ENCODE measurements around the gene GPR158.
"Not testable (repeated sequence)": the region's sequence is repeated elsewhere in the genome, so short reads cannot be mapped to it uniquely, and the experiment has no call there.

GPR158 gene

DNA sequence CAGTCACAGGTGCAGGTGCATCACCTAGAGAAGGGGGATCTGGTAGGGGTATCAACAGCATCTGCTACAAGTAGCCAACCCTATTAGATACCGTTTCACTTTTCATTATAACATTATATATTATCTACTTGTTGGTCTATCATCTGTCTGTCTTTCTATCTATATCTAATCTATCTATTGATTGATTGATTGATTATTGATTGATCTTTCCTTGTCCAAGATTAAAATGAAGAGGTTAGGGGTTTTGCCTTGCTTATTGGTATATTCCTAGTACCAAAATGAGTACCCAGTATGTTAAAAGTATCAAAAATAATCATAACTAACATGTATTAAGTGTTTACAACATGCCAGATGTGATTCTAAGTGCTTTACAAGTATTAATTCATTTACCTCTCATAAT, 121.5 kb downstream of the GPR158 start:
- DNase-seq (ENCODE audit: low read depth, low spot score) = no peak
- no peak overlapping the region for H3K27ac ChIP-seq

DNA sequence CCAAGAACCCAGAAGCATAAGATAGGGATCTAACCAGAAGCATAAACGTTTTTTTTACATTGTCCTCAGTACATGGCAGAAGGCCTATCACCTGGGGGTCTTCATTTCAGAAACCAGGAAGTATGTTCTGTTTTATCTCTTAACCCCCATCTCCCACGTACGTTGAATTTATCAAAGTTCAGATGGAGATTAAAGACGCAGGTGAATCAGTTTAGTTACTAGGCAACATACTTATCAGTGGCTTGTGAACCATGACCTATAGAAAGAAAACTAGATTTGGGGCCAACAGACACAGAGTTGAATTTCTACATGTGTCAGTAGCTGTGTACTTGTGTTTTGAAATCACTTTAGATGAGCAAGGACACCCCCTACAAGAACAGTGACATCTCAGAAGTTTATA, 122.7 kb downstream of the GPR158 start:
- no peak overlapping the region for H3K27ac ChIP-seq
- no peak for DNase-seq (ENCODE audit: low read depth, low spot score)

DNA sequence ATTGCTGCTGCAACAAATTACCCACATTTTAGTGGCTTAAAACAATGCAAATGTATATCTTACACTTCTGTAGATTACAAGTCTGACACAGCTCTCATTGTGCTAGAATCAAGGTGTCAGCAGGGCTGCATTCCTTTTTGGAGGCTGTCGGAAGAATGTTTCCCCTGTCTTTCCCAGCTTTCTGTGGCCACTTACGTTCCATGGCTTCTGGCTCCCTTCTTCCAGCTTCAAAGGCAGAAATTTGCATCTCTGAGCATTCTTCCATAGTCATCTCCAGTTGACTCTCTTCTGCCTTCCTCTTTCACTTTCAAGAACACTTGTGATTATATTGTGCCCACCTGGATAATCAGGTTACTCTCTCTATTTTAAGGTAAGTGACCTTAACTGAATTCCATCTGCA, 125.3 kb downstream of the GPR158 start:
- no peak overlapping the region for H3K27ac ChIP-seq
- no peak for DNase-seq (ENCODE audit: low read depth, low spot score)

DNA sequence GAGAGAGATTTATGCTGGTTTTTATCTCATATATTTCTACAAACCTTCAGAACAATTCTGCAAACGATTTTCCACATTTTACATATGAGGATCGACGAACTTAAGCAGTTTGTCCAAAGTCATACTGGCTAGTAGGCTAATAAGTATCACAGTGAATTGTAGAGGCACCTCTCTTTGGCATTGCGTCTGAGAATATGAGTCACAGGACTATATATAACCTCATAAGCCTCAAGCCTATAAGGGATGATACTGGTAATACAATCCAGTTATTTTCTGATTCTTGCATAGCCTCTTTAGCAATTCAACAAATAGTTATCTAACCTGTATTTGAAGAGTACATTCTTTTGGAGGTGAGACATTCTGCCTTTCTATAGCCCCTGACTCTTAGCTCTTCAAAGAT, 129.8 kb downstream of the GPR158 start:
- DNase-seq (ENCODE audit: low read depth, low spot score) = no peak
- no peak overlapping the region for H3K27ac ChIP-seq

DNA sequence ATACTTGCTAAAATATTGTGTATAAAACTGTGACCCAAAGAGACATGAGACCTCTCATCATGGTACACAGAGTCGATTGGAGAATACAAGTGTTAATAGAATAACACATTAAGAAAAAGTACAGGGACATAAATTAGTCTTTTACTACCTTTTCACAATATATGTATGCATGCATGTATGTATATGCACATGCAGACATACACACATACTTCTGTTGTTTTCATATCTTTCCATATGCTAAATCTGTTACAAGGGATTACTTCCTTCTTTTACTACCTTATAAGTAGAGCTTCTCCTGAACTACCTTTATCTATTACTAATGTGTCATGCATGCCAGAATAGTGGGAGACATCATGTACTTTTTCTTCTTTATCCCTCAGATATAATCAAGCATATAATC, 131.6 kb downstream of the GPR158 start:
- no peak overlapping the region for H3K27ac ChIP-seq
- no peak for DNase-seq (ENCODE audit: low read depth, low spot score)

- no peak for DNase-seq (ENCODE audit: low read depth, low spot score)
- no peak overlapping the region for H3K27ac ChIP-seq
Observed at GRCh38 chr10:25308278-25308677, 133.5 kb downstream of the GPR158 start.

DNA sequence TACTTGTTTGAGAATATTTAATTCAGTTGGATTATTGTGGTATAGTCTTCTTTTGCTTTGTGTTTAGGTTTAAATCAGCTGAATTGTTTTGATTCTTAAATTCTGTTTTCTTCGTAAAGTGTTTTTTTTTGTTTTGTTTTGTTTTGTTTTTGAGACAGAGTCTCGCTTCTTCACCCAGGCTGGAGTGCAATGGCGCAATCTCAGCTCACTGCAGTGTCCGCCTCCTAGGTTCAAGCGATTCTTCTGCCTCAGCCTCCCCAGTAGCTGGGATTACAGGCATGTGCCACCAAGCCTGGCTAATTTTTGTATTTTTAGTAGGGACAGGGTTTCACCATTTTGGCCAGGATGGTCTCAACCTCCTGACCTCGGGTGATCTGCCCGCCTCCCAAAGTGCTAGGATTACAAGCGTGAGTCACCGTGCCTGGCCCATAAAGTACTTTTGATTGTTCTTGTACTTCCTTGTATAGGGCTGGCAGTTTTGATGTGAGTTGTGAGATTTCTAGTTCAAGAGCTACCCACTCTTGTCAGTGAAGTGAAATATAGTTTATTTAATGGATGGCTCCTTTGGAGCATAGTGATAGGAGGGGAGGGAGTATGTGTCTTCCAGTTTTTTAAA, 142.9 kb downstream of the GPR158 start:
- DNase-seq (ENCODE audit: low read depth, low spot score); H3K27ac ChIP-seq: not testable (repeated sequence)

DNA sequence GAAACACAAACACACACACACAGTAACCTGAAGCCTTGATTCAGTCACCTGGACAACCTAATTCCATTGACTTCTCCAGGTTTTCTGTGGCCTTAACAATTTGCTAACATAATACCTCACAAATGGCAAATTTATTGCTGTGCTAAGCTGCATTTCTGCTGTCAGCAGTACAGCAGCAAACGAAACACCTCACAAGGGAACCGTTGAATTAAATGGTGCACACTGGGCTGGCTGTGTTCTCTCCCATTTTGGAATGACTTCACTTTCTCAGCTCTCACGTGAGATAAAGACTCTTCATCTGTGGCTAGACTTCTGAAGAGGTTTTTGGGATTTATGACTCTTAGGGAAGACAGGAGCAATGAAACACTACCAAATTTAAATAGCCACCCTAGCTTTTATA, 152.5 kb downstream of the GPR158 start:
- no peak overlapping the region for H3K27ac ChIP-seq
- DNase-seq (ENCODE audit: low read depth, low spot score) = no peak

GRCh38 chr10:25328361-25328760, 153.6 kb downstream of the GPR158 start:
- DNase-seq (ENCODE audit: low read depth, low spot score) = no peak
- no peak overlapping the region for H3K27ac ChIP-seq

GRCh38 chr10:25329587-25329986, 154.8 kb downstream of the GPR158 start:
- H3K27ac ChIP-seq; DNase-seq (ENCODE audit: low read depth, low spot score): not testable (repeated sequence)

DNA sequence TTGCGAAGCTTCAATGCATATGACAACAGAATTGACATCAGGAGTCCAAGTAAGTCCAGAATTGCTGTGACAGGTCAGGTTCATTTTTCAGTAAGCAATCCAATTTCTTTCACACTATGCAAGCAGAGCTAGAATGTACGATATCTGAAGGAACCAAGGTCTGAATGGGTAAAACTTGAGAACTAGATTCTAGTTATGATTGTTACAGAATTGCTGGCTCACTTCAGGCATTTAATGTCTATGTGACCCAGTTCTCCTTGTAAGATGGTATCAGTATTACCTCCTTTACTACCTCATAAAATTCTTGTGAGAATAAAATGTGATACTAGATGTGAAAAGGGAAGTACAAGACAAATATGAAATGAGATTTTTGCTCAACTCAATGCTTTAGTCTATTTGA, 159.6 kb downstream of the GPR158 start:
- H3K27ac ChIP-seq = no peak overlapping the region
- DNase-seq (ENCODE audit: low read depth, low spot score) = no peak

DNA sequence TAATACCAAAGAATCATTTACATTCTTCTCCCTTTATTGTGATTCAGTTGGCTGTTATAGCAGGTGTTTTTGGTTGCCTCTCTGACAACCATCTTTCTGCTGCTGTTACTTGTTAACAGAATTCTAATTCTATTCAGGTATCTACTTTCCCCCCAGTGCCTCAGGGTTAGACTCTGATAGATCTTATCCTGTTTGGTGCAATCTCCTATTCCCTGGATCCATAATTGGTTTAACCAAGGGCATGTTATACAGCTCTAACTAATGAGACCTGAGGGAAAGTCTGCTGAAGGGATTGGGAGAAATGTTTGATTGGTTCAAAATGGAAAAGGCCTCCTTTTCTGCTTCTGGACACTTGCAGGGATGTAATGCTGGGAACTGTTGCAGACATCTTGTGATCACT, 161.5 kb downstream of the GPR158 start:
- H3K27ac ChIP-seq = no peak overlapping the region
- no peak for DNase-seq (ENCODE audit: low read depth, low spot score)

DNA sequence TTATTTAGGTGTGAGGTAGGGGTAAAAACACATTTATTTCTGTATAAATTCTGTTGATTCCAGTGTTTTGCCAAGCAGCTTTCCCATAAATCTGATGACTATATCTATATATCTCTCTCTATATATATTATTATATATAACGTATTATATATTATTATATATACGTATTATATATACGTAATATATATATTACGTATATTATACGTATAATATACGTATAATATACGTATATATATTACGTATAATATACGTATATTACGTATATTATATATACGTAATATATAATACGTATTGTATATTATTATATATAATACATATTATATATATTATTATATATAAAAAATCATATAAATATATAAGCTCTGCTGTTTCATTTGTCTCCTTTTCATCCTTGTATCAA, 163.5 kb downstream of the GPR158 start:
- DNase-seq (ENCODE audit: low read depth, low spot score) = no peak
- H3K27ac ChIP-seq = no peak overlapping the region

DNA sequence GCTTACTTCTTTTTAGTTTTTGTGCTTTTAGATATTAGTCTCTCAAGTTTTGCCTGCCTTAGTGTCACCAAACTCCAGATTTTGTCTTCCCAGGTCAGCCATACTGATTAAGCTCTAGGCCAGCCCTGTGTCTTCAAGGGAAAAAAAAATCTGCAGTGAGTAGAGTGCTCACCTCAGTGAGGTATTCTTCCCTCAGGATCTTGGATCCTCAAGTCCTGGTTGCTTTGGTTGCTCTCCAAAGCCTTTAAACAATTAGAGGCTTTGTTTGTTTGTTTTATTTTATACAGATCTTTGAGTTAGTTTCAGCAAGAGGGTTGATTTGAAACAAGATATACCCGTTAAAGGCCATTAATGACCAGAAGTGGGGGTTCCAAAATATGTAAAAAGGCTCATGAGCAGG, 165.2 kb downstream of the GPR158 start:
- H3K27ac ChIP-seq = no peak overlapping the region

DNA sequence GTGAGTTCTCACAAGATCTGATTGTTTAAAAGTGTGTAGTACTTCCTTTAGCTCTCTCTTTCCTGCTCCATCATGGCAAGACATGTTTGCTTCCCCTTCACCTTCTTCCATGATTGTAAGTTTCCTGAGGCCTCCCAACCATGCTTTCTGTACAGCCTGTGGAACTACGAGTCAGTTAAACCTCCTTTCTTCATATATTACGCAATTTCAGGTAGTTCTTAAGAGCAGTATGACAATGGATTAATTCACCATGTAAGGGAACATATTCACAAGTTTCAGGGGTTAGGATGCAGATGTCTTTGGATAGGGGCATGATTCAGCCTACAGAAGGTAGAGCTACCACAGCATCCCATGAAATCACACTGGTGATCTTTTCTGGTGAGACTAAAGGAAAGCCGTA, 174.7 kb downstream of the GPR158 start:
- H3K27ac ChIP-seq = no peak overlapping the region

More for the DNA sequence above, 165.2 kb downstream of the GPR158 start:
- no peak for DNase-seq (ENCODE audit: low read depth, low spot score)

GRCh38 chr10:25356609-25357008, 181.8 kb downstream of the GPR158 start:
- H3K27ac ChIP-seq = no peak overlapping the region
- DNase-seq (ENCODE audit: low read depth, low spot score) = no peak

More for the DNA sequence above, 174.7 kb downstream of the GPR158 start:
- no peak for DNase-seq (ENCODE audit: low read depth, low spot score)

DNA sequence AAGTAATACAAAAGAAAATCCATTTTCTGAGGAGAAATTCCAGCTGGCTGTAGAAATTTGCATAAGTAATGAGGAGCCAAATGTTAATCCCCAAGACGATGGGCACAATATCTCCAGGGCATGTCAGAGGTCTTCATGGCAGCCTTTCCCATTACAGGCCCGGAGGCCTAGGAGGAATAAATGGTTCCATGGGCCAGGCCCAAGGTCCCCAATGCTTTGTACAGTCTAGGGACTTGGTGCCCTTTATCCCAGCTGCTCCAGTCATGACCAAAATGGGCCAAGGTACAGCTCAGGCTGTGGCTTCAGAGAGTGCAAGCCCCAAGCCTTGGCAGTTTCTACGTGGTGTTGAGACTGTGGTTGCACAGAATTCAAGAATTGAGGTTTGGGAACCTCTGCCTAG, 182.5 kb downstream of the GPR158 start:
- no peak for DNase-seq (ENCODE audit: low read depth, low spot score)
- no peak overlapping the region for H3K27ac ChIP-seq

GRCh38 chr10:25382029-25382810, 207.4 kb downstream of the GPR158 start:
- no peak overlapping the region for H3K27ac ChIP-seq
- no peak for DNase-seq (ENCODE audit: low read depth, low spot score)

DNA sequence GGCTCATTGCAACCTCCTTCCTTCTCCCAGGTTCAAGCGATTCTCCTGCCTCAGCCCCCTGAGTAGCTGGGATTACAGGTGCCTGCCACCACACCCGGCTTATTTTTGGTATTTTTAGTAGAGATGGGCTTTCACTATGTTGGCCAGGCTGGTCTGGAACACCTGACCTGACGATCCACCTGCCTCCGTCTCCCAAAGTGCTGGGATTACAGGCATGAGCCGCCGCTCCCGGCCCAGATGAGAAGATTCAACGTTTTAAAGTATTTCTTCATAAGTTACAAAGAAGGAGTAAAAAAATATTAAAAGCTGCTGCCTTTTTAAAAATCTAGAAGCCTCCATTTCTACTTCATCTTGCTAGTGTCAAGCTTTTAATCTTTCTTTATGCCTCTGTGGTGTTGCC, 208.1 kb downstream of the GPR158 start:
- DNase-seq (ENCODE audit: low read depth, low spot score); H3K27ac ChIP-seq: not testable (repeated sequence)

- H3K27ac ChIP-seq = no peak overlapping the region
- DNase-seq (ENCODE audit: low read depth, low spot score) = no peak
Observed at GRCh38 chr10:25383686-25384085, 208.9 kb downstream of the GPR158 start.

GRCh38 chr10:25384618-25385017, 209.8 kb downstream of the GPR158 start:
- no peak overlapping the region for H3K27ac ChIP-seq
- no peak for DNase-seq (ENCODE audit: low read depth, low spot score)
